Trophoblast cell (in vitro differentiated cells and primary cell): ENCODE data around the gene ZNF468. TPM values are rescaled to one million over a fixed set of nuclear protein-coding genes. Genes with fewer than 3 reads are reported as not detected.
A peak's percentile ranks its signal among the peaks of the same experiment; 100 is the strongest.
"Not testable (repeated sequence)": the region's sequence is repeated elsewhere in the genome, so short reads cannot be mapped to it uniquely, and the experiment has no call there.

Experiments used
- DNase-seq, 2 donors: peaks; one replicate each; pipeline ENCODE4 v3.0.0-alpha.2; 2016
- H2AFZ ChIP-seq: 2 replicates; pipeline ENCODE4 v1.6.1; 2013; ENCODE audit warnings: low read length, moderate library complexity, mild to moderate bottlenecking; ENCODE audit not compliant: insufficient read depth, poor library complexity
- H2AK5ac ChIP-seq: 2 replicates; pipeline ENCODE4 v1.6.1; 2013; ENCODE audit warnings: mild to moderate bottlenecking, low read length
- H2BK120ac ChIP-seq: 2 replicates; pipeline ENCODE4 v1.6.1; 2013; ENCODE audit warnings: low read length, mild to moderate bottlenecking, moderate library complexity; ENCODE audit not compliant: insufficient read depth, poor library complexity
- H2BK12ac ChIP-seq: 2 replicates; pipeline ENCODE4 v1.6.1; 2013; ENCODE audit warnings: mild to moderate bottlenecking, low read length, moderate library complexity
- H2BK5ac ChIP-seq: 2 replicates; pipeline ENCODE4 v1.6.1; 2013; ENCODE audit warnings: low read length, low read depth, moderate library complexity, mild to moderate bottlenecking; ENCODE audit not compliant: poor library complexity
- H3K14ac ChIP-seq: 2 replicates; pipeline ENCODE4 v1.6.1; 2013; ENCODE audit warnings: mild to moderate bottlenecking, low read length
- H3K18ac ChIP-seq: 2 replicates; pipeline ENCODE4 v1.6.1; 2013; ENCODE audit warnings: mild to moderate bottlenecking, low read length
- H3K23ac ChIP-seq: 2 replicates; pipeline ENCODE4 v1.6.1; 2013; ENCODE audit warnings: low read length
- H3K27ac ChIP-seq: 2 replicates; pipeline ENCODE4 v1.5.1; 2013; ENCODE audit warnings: low read depth, mild to moderate bottlenecking, inconsistent platforms, low read length, moderate library complexity
- H3K27me3 ChIP-seq: 2 replicates; pipeline ENCODE4 v1.6.1; 2013; ENCODE audit warnings: inconsistent platforms, mild to moderate bottlenecking, low read length, moderate library complexity; ENCODE audit not compliant: insufficient read depth
- H3K36me3 ChIP-seq, 2 experiments: 1 replicate in 1 of 2; 2 replicates in 1 of 2; pipeline ENCODE4 v1.6.1; 2013; ENCODE audit warnings: low read length in 2 of 2, mild to moderate bottlenecking in 2 of 2, moderate library complexity in 1 of 2; ENCODE audit not compliant: insufficient read depth in 2 of 2, control insufficient read depth in 1 of 2
- H3K4ac ChIP-seq: 2 replicates; pipeline ENCODE4 v1.6.1; 2013; ENCODE audit warnings: low read depth, mild to moderate bottlenecking, low read length, moderate library complexity
- H3K4me1 ChIP-seq, 2 experiments: 1 replicate in 1 of 2; 2 replicates in 1 of 2; pipeline ENCODE4 v1.6.1; 2013; ENCODE audit warnings: low read length in 2 of 2, mild to moderate bottlenecking in 2 of 2, moderate library complexity in 1 of 2; ENCODE audit not compliant: insufficient read depth in 2 of 2, control insufficient read depth in 1 of 2
- H3K4me2 ChIP-seq: 2 replicates; pipeline ENCODE4 v1.6.1; 2013; ENCODE audit warnings: inconsistent platforms, mild to moderate bottlenecking, low read length, moderate library complexity
- H3K4me3 ChIP-seq: 2 replicates; pipeline ENCODE4 v1.5.1; 2013; ENCODE audit warnings: mild to moderate bottlenecking, low read depth, low read length, inconsistent platforms
- H3K79me1 ChIP-seq: one replicate; pipeline ENCODE4 v1.6.1; 2013; ENCODE audit warnings: low read length
- H3K79me2 ChIP-seq: 2 replicates; pipeline ENCODE4 v1.6.1; 2013; ENCODE audit warnings: low read length, mild to moderate bottlenecking; ENCODE audit not compliant: control insufficient read depth, insufficient read depth, poor library complexity
- H3K9ac ChIP-seq: 2 replicates; pipeline ENCODE4 v1.6.1; 2013; ENCODE audit warnings: mild to moderate bottlenecking, low read length
- H3K9me3 ChIP-seq: 2 replicates; pipeline ENCODE4 v1.6.1; 2013; ENCODE audit warnings: low read depth, mild to moderate bottlenecking, control low read depth, inconsistent platforms, low read length; ENCODE audit not compliant: insufficient read depth
- H4K12ac ChIP-seq: 2 replicates; pipeline ENCODE4 v1.6.1; 2013; ENCODE audit warnings: low read depth, mild to moderate bottlenecking, low read length, moderate library complexity
- H4K8ac ChIP-seq: 2 replicates; pipeline ENCODE4 v1.6.1; 2013; ENCODE audit warnings: low read depth, mild to moderate bottlenecking, low read length, moderate library complexity
- H4K91ac ChIP-seq: one replicate; pipeline ENCODE4 v1.6.1; 2013; ENCODE audit warnings: low read depth, mild to moderate bottlenecking, low read length, moderate library complexity
- WGBS: extraction: QIAGEN DNeasy Blood & Tissue Kit; methylation state at CpG from one replicate; pipeline ENCODE4 v1.1.7; 2013; ENCODE audit warnings: missing lambda C conversion rate; ENCODE audit not compliant: insufficient read length, insufficient coverage; ENCODE audit errors: extremely low coverage; 5-methylcytosine and 5-hydroxymethylcytosine counted together
- polyA plus RNA-seq: library from polyadenylated mRNA; stranded (reverse); fragments of 200-250 nt; gene quantifications from 2 replicates; pipeline ENCODE4 v1.2.3, GENCODE V29; 2013

Gene ZNF468
- 39.1 and 41.5 TPM in 2 replicates for polyA plus RNA-seq

GRCh38 chr19:52857378-52858191 is at the start of gene ZNF468:
TSS of gene ZNF468 (minus strand) at chr19:52857619. CDS start at chr19:52854272, 3,347 bp downstream.
- H2BK120ac ChIP-seq, H3K79me2 ChIP-seq, H3K27me3 ChIP-seq, H2BK12ac ChIP-seq, H3K18ac ChIP-seq, H3K14ac ChIP-seq, H4K91ac ChIP-seq, H3K23ac ChIP-seq, H2AK5ac ChIP-seq, H3K4me1 ChIP-seq, H4K12ac ChIP-seq, H2BK5ac ChIP-seq, H3K9me3 ChIP-seq, H3K79me1 ChIP-seq, H3K4ac ChIP-seq: not testable (repeated sequence)
- peaks cover 11 to 12% of the 10 kb centered on the region in 2 experiments for H3K36me3 ChIP-seq
- no CpG with 5 or more reads among the region's 43 CpGs for WGBS
- peak within 1 kb of the TSS; percentile 82 for H3K4me3 ChIP-seq
- H3K27ac ChIP-seq: peak within 1 kb of the TSS; percentile 75
- peak within 1 kb of the TSS; percentile 89 for H3K9ac ChIP-seq
- peak within 1 kb of the TSS; percentile 20 for H2AFZ ChIP-seq
- peak; percentile 96 to 97 for DNase-seq
- peak within 1 kb of the TSS; percentile 83 for H3K4me2 ChIP-seq
- peak within 1 kb of the TSS; percentile 26 for H4K8ac ChIP-seq

- H3K79me1 ChIP-seq, H3K79me2 ChIP-seq, H3K4me2 ChIP-seq, H2AFZ ChIP-seq, H4K91ac ChIP-seq, H2AK5ac ChIP-seq, H3K4me1 ChIP-seq, H3K4ac ChIP-seq, H3K27me3 ChIP-seq, H3K23ac ChIP-seq, H2BK5ac ChIP-seq, H2BK120ac ChIP-seq, H3K9me3 ChIP-seq, H3K18ac ChIP-seq, H3K27ac ChIP-seq, H4K12ac ChIP-seq, H3K14ac ChIP-seq, H3K9ac ChIP-seq, H4K8ac ChIP-seq, H2BK12ac ChIP-seq, H3K4me3 ChIP-seq: not testable (repeated sequence)
- no CpG with 5 or more reads among the region's 16 CpGs for WGBS
- DNase-seq: peak; percentile 18 to 50
- H3K36me3 ChIP-seq: peaks cover 5 to 14% of the 10 kb centered on the region in 2 experiments
Measured at GRCh38 chr19:52904052-52904780, 46.8 kb upstream of the ZNF468 start.

- Histone ChIP-seq H2BK5ac (no peak overlapping the region), H3K23ac (no peak overlapping the region), H3K36me3 (peaks cover 2 to 4% of the 10 kb centered on the region in 2 experiments)
Measured at GRCh38 chr19:52901842-52902241, 44.4 kb upstream of the ZNF468 start.

GRCh38 chr19:52898596-52898995 is 41.2 kb upstream of the ZNF468 start:
- Histone ChIP-seq H3K27ac (peak overlapping the region; percentile 62), H4K12ac (peak overlapping the region; percentile 74), H3K79me1 (peaks cover 19% of the 10 kb centered on the region), H3K4me1 (peaks cover 10 to 11% of the 10 kb centered on the region in 2 experiments), H4K8ac (peak overlapping the region; percentile 29), H2BK12ac (peak overlapping the region; percentile 28), H2BK5ac (peak overlapping the region; percentile 31), H3K79me2 (peaks cover 16% of the 10 kb centered on the region)
- no CpG with 5 or more reads among the region's 10 CpGs for WGBS
- not testable (repeated sequence) for H3K36me3 ChIP-seq, H3K27me3 ChIP-seq, H3K4me3 ChIP-seq, DNase-seq, H3K9ac ChIP-seq, H3K9me3 ChIP-seq, H3K14ac ChIP-seq, H2AFZ ChIP-seq, H2BK120ac ChIP-seq, H2AK5ac ChIP-seq, H3K4ac ChIP-seq, H3K23ac ChIP-seq, H4K91ac ChIP-seq, H3K4me2 ChIP-seq, H3K18ac ChIP-seq

More at GRCh38 chr19:52901842-52902241, 44.4 kb upstream of the ZNF468 start:
- H3K14ac ChIP-seq: no peak overlapping the region
- H3K4me1 ChIP-seq: peaks cover 7 to 8% of the 10 kb centered on the region in 2 experiments
- DNase-seq: peak in 1 of 2 donors; percentile 21
- H2BK12ac ChIP-seq: no peak overlapping the region
- no peak overlapping the region for H4K91ac ChIP-seq
- H3K9me3 ChIP-seq: no peaks in the 10 kb centered on the region
- H2AFZ ChIP-seq: no peak overlapping the region
- H3K4me3 ChIP-seq: no peak overlapping the region
- no peak overlapping the region for H3K18ac ChIP-seq
- WGBS: no CpG with 5 or more reads among the region's 3 CpGs
- H3K27me3 ChIP-seq: no peaks in the 10 kb centered on the region
- H3K9ac ChIP-seq: no peak overlapping the region
- no peak overlapping the region for H4K12ac ChIP-seq
- H2AK5ac ChIP-seq: no peak overlapping the region
- no peak overlapping the region for H3K4me2 ChIP-seq
- H3K79me1 ChIP-seq: peaks cover 13% of the 10 kb centered on the region
- H2BK120ac ChIP-seq: no peak overlapping the region
- H3K4ac ChIP-seq: no peak overlapping the region
- H4K8ac ChIP-seq: no peak overlapping the region
- peaks cover 5% of the 10 kb centered on the region for H3K79me2 ChIP-seq
- H3K27ac ChIP-seq: no peak overlapping the region
